Spleen (tissue), 11 donors: ENCODE data around the gene DCN. TPM values are rescaled to one million over a fixed set of nuclear protein-coding genes. Genes with fewer than 3 reads are reported as not detected.

Experiments
- DNase-seq: peaks from one replicate; pipeline ENCODE4 v3.0.0-alpha.2; 2020
- H3K27ac ChIP-seq, 8 donors: fragments of 200-600 bp; sonication (generic) in 7 of 8; 1 replicate in 4 of 8; 2 replicates in 4 of 8; pipeline versions ENCODE4 v1.5.0 to v1.8.0; 2016 to 2021; ENCODE audit warnings: inconsistent platforms in 4 of 8, mild to moderate bottlenecking in 4 of 8, moderate library complexity in 1 of 8
- H3K27me3 ChIP-seq, 7 donors: fragments of 200-600 bp; sonication (generic) in 6 of 7; replicated peaks in 1 of 7; 1 replicate in 4 of 7; 2 replicates in 3 of 7; pipeline versions ENCODE4 v1.5.0 to v1.8.0; 2016 to 2021; ENCODE audit warnings: inconsistent platforms in 3 of 7, mild to moderate bottlenecking in 1 of 7
- H3K36me3 ChIP-seq, 6 donors: fragments of 200-600 bp; sonication (generic) in 5 of 6; 1 replicate in 4 of 6; 2 replicates in 2 of 6; pipeline versions ENCODE4 v1.5.0 to v1.8.0; 2016 to 2021; ENCODE audit warnings: inconsistent platforms in 2 of 6
- H3K4me1 ChIP-seq, 6 donors: fragments of 200-600 bp; sonication (generic) in 5 of 6; 1 replicate in 3 of 6; 2 replicates in 3 of 6; pipeline versions ENCODE4 v1.5.0 to v1.8.0; 2016 to 2021; ENCODE audit warnings: inconsistent platforms in 3 of 6
- H3K4me3 ChIP-seq, 8 donors: fragments of 200-600 bp; sonication (generic) in 7 of 8; 1 replicate in 4 of 8; 2 replicates in 4 of 8; pipeline versions ENCODE4 v1.5.0 to v1.8.0; 2016 to 2021; ENCODE audit warnings: inconsistent platforms in 4 of 8, mild to moderate bottlenecking in 4 of 8, moderate library complexity in 2 of 8
- H3K9me3 ChIP-seq, 8 donors: fragments of 200-600 bp; sonication (generic) in 7 of 8; 1 replicate in 4 of 8; 2 replicates in 4 of 8; pipeline versions ENCODE4 v1.5.0 to v1.8.0; 2016 to 2021; ENCODE audit warnings: inconsistent platforms in 4 of 8
- POLR2A ChIP-seq, 3 donors: fragments of 450-650 bp; IDR thresholded peaks; one replicate each; pipeline ENCODE4 v1.5.1; 2017; ENCODE audit warnings: antibody characterized with exemption in 3 of 3, mild to moderate bottlenecking in 1 of 3
- POLR2AphosphoS5 ChIP-seq, 3 donors: sonication (generic); formaldehyde crosslinking; IDR thresholded peaks; one replicate each; pipeline ENCODE4 v1.5.1; 2017; ENCODE audit warnings: antibody characterized with exemption in 3 of 3
- WGBS, 5 donors: extraction: QIAGEN DNeasy Blood & Tissue Kit in 3 of 5; methylation state at CpG; one replicate each; pipeline versions ENCODE4 v1.1.5 to v1.1.7; 2013 to 2018; 5-methylcytosine and 5-hydroxymethylcytosine counted together
- intact Hi-C: fragments of 100-400 bp; cut with DNase I; formaldehyde crosslinking; loops from one replicate; pipeline ENCODE4 v1.15.0; 2023; ENCODE audit warnings: low total_unique reads
- polyA plus RNA-seq, 3 donors: library from polyadenylated mRNA; stranded (reverse); fragments of 200-250 nt; gene quantifications; one replicate each; pipeline ENCODE4 v1.2.1, GENCODE V29; 2013
- total RNA-seq, 7 donors: library from RNA; depleted of rRNA in 3 of 7; stranded (reverse); fragments of >200 nt in 3 of 7; fragmentation: NEBNext Ultra II Directional in 4 of 7; extraction: Animal tissue kit (Norgen Biotek cat#: 25700) in 4 of 7; gene quantifications; one replicate each; pipeline versions ENCODE4 v1.1.0 to v1.2.1, GENCODE V29; 2016 to 2021
- TF ChIP-seq, protein P1 (sequence below), 11 experiments: fragments of 200-600 bp in 7 of 11; fragments of 450-650 bp in 4 of 11; sonication (generic) in 4 of 11; IDR thresholded peaks in 8 of 11; conservative IDR thresholded peaks in 3 of 11; 1 replicate in 7 of 11; 2 replicates in 4 of 11; pipeline versions ENCODE4 v1.4.0 to v1.8.0; 2016 to 2021; ENCODE audit warnings: antibody characterized with exemption in 11 of 11, inconsistent platforms in 4 of 11, mild to moderate bottlenecking in 1 of 11
- donor health status: healthy with polysubstance abuse.
- donor health status: DM: no; HTN: no; CAD: no; lungs with moderate emphysema.
- donor health status: DM: no; HTN: no; CAD: no.
- donor health status: Bipolar disorder and iron deficiency.
- donor health status: healthy.
- donor health status: DM: no; HTN: no; CAD: no.
- donor health status: DM: yes; HTN: yes; CAD: no.

The DCN gene
- total and polyA plus RNA-seq, 10 donors = 1.6 to 60.1 (median 7.7) TPM

- no peak for DNase-seq
- no peaks in the 10 kb centered on the region for H3K27me3 ChIP-seq
- no peaks in the 10 kb centered on the region for H3K9me3 ChIP-seq
- no peak overlapping the region for H3K27ac ChIP-seq
- no peak overlapping the region for H3K4me3 ChIP-seq
- intact Hi-C loops = no loop called here
- 66 to 88% (median 69%) methylated on average over 1 of the region's 1 CpG for WGBS, 5 donors
- H3K4me1 ChIP-seq = peaks cover 0 to 6% (median 0%) of the 10 kb centered on the region in 6 donors
- TF ChIP-seq, protein P1, sequence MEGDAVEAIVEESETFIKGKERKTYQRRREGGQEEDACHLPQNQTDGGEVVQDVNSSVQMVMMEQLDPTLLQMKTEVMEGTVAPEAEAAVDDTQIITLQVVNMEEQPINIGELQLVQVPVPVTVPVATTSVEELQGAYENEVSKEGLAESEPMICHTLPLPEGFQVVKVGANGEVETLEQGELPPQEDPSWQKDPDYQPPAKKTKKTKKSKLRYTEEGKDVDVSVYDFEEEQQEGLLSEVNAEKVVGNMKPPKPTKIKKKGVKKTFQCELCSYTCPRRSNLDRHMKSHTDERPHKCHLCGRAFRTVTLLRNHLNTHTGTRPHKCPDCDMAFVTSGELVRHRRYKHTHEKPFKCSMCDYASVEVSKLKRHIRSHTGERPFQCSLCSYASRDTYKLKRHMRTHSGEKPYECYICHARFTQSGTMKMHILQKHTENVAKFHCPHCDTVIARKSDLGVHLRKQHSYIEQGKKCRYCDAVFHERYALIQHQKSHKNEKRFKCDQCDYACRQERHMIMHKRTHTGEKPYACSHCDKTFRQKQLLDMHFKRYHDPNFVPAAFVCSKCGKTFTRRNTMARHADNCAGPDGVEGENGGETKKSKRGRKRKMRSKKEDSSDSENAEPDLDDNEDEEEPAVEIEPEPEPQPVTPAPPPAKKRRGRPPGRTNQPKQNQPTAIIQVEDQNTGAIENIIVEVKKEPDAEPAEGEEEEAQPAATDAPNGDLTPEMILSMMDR (IDR thresholded peaks at IDR 0.05 in 8 of 11, conservative IDR thresholded peaks at IDR 0.05 in 3 of 11) = no peak
- TF ChIP-seq POLR2A (IDR thresholded peaks at IDR 0.05) (no peak), POLR2AphosphoS5 (IDR thresholded peaks at IDR 0.05) (no peak)
- no peaks in the 10 kb centered on the region for H3K36me3 ChIP-seq
Observed at GRCh38 chr12:91178781-91179180, 3.8 kb downstream of the DCN start.

GRCh38 chr12:91178139-91178561 lies 4.5 kb downstream of the DCN start:
- no peak for DNase-seq
- Histone ChIP-seq H3K27ac (peak overlapping the region in 1 of 8 donors; percentile 52), H3K36me3 (no peaks in the 10 kb centered on the region), H3K9me3 (no peaks in the 10 kb centered on the region), H3K27me3 (no peaks in the 10 kb centered on the region), H3K4me3 (no peak overlapping the region), H3K4me1 (peaks cover 0 to 6% (median 0%) of the 10 kb centered on the region in 6 donors)
- TF ChIP-seq, protein P1 (IDR thresholded peaks at IDR 0.05 in 8 of 11, conservative IDR thresholded peaks at IDR 0.05 in 3 of 11) = peak in 5 of 11 experiments; percentile 8 to 31 (median 17)
- TF ChIP-seq POLR2A (IDR thresholded peaks at IDR 0.05) (no peak), POLR2AphosphoS5 (IDR thresholded peaks at IDR 0.05) (no peak)
- 52 to 68% (median 56%) methylated on average over 7 of the region's 7 CpGs for WGBS, 5 donors
- intact Hi-C loops = no loop called here

DNA sequence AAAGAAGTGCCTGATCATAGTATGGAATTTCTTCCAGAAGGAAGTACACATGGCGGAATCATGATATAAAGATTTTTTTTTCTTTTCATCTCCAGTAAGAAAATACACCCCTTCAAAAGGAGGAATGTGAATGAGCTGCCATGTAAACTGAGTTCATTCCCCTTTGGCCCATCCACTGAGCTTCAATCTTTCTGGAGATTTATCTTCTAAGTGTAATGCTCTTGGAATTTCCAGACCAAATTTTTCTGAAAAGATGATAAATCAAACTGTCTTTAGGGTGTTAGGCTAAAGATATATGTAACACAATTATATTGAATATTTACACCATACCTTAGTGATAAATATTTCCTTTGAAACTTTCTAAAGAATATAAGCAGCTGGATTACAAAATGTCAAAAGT lies 5.2 kb downstream of the DCN start:
- TF ChIP-seq POLR2AphosphoS5 (IDR thresholded peaks at IDR 0.05) = no peak
- no peak for TF ChIP-seq POLR2A (IDR thresholded peaks at IDR 0.05)
- TF ChIP-seq, protein P1 (IDR thresholded peaks at IDR 0.05 in 8 of 11, conservative IDR thresholded peaks at IDR 0.05 in 3 of 11) = no peak
- Histone ChIP-seq H3K27ac (no peak overlapping the region), H3K9me3 (no peaks in the 10 kb centered on the region), H3K36me3 (no peaks in the 10 kb centered on the region), H3K4me1 (peaks cover 0 to 6% (median 0%) of the 10 kb centered on the region in 6 donors), H3K4me3 (no peak overlapping the region), H3K27me3 (no peaks in the 10 kb centered on the region)
- intact Hi-C loops = no loop called here
- 84 to 94% (median 89%) methylated on average over 1 of the region's 1 CpG for WGBS, 5 donors
- no peak for DNase-seq

GRCh38 chr12:91176915-91177314 lies 5.7 kb downstream of the DCN start:
- H3K9me3 ChIP-seq = no peaks in the 10 kb centered on the region
- no peaks in the 10 kb centered on the region for H3K36me3 ChIP-seq
- no peak for DNase-seq
- WGBS, 5 donors = 84 to 94% (median 90%) methylated on average over 3 of the region's 3 CpGs
- TF ChIP-seq POLR2AphosphoS5 (IDR thresholded peaks at IDR 0.05) (no peak), POLR2A (IDR thresholded peaks at IDR 0.05) (no peak)
- TF ChIP-seq, protein P1 (IDR thresholded peaks at IDR 0.05 in 8 of 11, conservative IDR thresholded peaks at IDR 0.05 in 3 of 11) = no peak
- H3K4me1 ChIP-seq = peaks cover 0 to 6% (median 0%) of the 10 kb centered on the region in 6 donors
- intact Hi-C loops = no loop called here
- H3K27me3 ChIP-seq = no peaks in the 10 kb centered on the region
- H3K27ac ChIP-seq = no peak overlapping the region
- no peak overlapping the region for H3K4me3 ChIP-seq
